GM18505 (cell line): ENCODE data around the gene PDE6B.
A peak's percentile ranks its signal among the peaks of the same experiment; 100 is the strongest.
"Not testable (repeated sequence)": the region's sequence is repeated elsewhere in the genome, so short reads cannot be mapped to it uniquely, and the experiment has no call there.

Experiments
- ATAC-seq: cut with Tn5 transposase; IDR thresholded peaks from one replicate; pipeline ENCODE4 v1.9.1; 2021; ENCODE audit not compliant: unreplicated experiment
- POLR2A ChIP-seq: IDR thresholded peaks from 4 replicates; pipeline ENCODE4 v1.6.1; 2011; ENCODE audit warnings: borderline replicate concordance; ENCODE audit not compliant: insufficient read depth, insufficient read length; ENCODE audit errors: extremely low read depth

Gene PDE6B

DNA sequence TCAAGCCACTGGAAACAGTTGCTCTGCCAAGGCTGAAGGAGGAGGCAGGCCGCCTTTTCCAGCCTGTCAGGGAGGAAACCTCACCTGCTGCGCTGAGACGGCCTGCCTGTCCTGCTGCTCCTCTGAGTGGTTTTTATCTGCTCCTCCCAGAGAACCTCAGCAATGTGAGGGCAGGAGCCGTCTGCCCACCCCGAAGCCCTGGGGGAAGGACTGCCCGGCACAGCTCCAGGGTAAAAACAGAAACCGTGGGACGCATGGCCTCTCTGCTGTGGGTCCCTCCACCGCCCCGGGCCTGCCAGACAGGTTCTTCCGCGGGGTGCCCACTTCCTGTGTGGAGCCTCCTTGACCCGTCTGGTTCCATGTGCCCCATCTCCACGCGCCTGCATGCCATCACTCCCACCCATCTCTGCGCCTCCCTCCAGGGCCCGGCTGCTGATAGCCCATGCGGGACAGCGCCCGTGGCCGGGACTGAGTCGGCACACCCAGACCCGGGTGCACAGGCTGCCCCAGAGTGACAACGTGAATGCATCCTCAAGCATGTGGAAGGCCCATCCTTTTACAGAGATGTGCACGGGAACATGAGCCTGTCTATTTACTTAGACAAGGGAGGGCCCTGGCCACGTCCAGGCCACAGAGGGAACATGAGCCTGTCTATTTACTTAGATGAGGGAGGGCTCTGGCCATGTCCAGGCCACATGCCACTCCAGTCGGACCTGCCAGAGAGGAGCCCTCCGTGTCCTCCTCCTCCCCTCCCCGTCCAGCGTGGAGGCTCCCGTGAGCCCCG, 67.6 kb downstream of the PDE6B start:
- TF ChIP-seq POLR2A: no peak
- ATAC-seq: no peak

GRCh38 chr4:694341-694940, 69.1 kb downstream of the PDE6B start:
- not testable (repeated sequence) for ATAC-seq

DNA sequence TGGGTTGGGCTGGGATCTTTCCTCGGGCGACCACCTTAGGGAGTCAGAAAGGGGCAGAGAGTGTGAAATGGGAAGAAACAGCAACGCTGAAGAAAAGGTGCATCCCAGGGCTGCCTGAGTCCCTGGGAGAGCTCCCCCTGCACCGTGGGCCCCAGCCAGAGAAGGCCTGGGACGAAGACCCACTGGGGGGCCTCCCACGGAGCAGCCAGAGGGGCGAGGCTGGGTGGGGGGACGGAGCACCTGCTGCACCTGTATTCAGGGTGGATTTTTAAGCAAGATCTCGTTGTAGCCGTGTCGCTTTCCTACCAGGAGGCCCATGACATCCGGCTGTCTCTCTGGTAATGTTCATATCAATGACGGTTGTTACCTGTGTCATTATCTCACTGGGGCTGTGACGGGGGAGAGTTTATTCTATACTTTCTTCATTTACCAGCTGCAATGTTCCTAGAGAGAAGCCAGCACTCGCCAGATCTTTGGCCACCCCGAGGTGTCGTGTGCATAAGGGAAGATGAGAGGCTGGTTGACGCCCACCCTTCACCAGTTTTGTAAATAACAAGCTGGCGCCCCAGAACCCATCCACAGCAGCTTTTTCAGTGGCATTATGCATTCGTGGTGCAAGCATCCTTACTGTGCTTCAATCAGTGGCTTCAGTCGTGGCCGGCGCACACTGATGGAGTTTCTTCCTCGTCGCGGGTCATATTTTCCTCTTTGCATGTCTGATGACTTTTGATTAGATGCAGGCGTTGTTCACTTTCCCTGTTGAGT, 74.6 kb downstream of the PDE6B start:
- no peak for ATAC-seq
- TF ChIP-seq POLR2A: no peak

DNA sequence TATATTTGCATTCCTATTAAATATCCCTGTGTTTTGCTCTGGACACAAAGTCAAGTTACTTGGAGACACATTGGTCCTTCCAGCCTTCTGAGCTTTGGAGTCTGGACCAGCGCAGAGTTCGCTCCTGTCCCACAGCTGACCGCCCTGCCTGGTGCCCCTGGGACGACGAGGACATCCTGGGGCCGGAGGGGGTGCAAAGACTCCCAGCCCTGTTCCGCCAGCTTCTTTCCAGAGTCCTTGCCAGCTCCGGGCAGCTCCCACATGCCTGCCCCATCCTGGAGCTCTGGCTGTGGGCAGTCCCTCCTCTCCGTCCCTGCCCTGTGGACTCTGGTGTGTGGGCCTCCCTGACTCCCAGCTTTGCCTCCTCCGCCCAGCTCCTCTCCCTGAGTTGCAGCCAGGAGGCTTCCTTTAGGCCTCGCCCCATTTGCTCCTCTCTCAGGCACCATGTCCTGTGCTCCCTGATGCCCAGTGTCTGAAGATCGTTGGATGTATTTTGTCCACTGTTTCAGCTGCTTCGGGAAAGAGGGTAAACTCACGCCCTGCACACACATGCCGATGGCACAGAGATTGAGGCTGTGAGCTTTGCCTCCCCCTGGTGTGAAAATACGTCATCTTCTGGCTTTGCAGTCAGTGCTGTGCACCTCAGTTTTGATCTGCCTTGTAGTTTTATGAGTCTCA, 75.4 kb downstream of the PDE6B start:
- no peak for TF ChIP-seq POLR2A
- ATAC-seq: no peak

DNA sequence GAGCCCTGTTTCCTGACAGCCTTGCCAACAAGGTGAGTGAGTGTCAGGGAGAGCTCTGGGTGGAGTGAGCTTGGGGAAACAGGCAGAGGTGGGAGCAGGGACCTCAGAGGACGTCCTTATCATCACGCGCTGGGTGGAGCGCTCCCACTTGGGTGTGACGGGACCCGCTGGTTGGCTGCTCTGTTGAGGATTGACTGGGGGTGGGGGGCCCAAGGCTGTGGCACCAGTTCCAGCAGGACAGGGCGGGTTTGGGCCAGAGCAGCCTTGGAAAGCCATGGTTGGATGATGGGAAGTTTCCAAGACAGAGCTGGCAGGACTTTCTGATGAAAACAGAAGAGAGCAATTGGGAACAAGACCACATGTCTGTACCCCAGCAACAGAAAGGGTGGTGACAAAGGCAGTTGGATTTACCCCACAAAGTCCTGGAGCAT, 77.3 kb downstream of the PDE6B start:
- TF ChIP-seq POLR2A: no peak
- no peak for ATAC-seq

DNA sequence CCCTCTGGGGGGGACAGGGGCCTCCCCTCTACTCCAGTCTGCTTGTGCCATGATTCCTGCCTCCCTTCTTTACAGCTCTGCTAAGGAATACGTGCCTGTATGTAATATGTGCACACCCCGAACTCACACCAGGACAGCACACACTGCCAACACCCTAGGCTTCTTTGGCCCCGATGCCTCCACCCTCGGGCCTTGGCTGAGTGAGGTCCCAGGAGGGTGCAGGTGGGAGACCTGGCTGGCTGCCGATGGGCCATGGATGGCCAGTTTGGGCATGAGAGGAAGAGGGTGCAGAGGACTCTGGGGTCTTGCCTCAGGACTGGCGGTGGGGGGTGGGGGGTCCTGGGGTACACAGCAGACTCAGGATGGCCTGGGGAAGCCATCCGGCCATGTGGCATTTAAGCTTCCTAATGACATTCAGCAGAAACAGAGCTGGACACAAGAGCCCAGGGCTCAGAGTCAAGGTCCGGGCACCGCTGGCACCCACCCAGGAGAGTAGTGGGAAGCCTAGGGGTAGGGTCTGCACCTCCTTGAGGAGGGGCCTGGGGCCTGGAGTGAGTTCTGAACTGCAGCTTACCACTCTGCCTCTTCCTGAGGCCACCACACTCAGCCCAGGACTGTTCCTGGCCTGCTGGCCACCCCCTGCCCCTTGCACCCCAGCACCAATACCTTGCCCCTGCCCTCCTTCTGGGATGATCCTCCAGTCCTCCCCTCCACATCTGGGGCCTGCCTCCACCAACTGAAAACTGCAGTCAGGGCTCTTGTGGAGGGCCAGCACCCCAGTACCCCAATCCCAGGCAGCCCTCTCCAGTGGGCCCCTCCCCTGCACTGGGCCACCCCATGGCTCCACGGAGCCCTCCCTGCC, 78.2 kb downstream of the PDE6B start:
- ATAC-seq: no peak
- no peak for TF ChIP-seq POLR2A

DNA sequence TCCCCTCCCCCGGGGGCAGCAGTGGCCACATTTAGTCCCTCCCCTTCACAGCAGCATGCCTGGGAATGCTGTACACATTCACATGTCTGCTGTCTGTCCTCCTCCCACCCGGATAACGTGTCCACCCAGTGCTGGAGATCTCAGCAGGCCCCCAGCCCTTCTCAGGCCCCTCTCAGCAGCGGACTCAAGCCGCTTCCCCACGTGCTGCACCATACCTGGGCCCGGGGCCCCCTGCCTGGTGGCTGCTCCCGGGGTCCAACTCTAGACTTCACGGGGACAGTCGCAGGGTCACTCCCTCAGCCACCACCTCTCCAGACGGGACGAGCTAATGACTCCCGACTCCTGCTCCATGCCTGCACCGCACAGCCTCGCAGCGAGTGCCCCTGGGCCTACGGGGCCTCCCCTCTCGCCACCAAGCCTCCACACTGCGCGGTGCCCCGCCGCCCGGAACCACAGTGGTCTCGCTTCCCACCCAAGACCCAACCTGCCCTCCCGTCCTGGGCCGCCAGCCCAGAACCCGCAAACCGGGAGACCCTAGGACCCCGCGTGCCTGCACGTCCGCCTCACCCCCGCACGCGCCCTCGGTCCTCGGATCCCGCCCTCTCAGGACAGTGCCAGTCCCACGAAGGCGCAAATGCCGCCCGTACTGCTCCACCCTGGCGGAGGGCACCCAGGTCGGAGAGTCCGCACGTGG, 79.0 kb downstream of the PDE6B start:
- ATAC-seq: no peak

DNA sequence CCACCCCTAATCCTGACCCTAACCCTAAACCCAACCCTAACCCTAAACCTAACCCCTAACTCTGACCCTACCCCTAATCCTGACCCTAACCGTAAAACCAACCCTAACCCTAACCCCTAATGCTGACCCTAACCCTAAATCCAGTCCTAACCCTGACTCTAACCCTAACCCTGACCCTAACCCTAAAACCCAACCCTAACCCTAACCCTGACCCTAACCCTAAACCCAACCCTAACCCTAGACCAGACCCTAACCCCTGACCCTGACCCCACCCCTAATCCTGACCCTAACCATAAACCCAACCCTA, 79.6 kb downstream of the PDE6B start:
- TF ChIP-seq POLR2A: no peak

More for the DNA sequence above, 79.0 kb downstream of the PDE6B start:
- TF ChIP-seq POLR2A: no peak

DNA sequence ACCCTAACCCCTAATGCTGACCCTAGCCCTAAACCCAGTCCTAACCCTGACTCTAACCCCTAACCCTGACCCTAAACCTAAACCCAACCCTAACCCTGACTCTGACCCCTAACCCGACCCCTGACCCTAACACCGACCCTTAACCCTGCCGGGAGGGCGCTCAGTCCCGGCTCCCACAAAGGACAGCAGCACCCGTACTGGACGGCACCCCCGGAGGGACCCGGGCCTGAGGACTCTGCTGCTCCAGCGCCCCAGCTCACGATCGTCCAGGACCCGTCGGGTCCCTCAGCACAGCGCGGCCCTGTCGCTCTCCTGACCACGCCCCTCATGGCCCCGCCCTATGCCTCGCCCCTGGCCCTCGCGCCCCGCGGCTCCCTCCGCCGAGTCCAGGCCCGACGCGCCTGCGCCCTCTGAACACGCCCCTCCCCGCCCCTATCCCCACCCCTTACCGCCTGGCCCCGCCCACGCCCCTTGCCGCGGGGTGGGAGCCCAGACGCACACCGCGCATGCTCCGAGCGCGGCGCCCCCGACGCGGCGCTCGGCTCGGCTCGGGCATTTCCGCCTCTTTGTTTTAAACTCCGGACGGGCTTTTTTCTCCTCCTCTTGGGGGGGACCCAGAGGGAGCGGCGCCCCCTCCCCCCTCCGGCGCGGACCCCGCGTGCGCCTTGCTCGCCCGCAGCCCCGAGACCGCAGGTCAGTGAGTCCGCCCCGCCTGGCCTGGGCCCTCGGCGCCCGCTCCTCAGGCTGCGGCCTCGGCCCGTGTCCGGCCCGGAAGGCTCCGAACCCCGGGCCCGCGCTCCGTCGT, 80.1 kb downstream of the PDE6B start, which contains the start of gene PCGF3:
Gene PCGF3 (plus strand): TSS at position 555 of the 805 bp plus-strand sequence. CDS start 27,849 bp downstream, outside the sequence.
- TF ChIP-seq POLR2A: peak; percentile 58
- ATAC-seq: peak; percentile 90

More for the DNA sequence above, 79.6 kb downstream of the PDE6B start:
- no peak for ATAC-seq

DNA sequence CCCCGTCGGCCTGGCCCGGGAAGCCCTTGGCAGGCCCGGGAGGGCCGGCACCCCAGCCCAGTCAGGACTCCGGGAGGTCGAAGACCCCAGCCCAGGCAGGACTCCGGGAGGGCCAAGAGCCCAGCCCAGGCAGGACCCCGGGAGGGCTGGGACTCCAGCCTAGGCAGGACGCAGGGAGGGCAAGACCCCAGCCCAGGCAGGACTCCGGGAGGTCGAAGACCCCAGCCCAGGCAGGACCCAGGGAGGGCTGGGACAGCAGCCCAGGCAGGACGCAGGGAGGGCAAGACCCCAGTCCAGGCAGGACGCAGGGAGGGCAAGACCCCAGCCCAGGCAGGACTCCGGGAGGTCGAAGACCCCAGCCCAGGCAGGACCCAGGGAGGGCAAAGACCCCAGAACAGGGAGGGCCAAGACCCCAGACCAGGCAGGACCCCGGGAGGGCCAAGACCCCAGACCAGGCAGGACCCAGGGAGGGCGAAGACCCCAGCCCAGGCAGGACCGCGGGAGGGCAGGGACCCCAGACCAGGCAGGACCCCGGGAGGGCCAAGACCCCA, 80.8 kb downstream of the PDE6B start:
- ATAC-seq: not testable (repeated sequence)
